Activated CD4-positive, alpha-beta T cell treated with anti-CD3 and anti-CD28 coated beads for 1 hour (primary cell): ENCODE results near the gene ARMH3.
"Not testable (repeated sequence)": the region's sequence is repeated elsewhere in the genome, so short reads cannot be mapped to it uniquely, and the experiment has no call there.

Experiments
- DNase-seq: peaks from one replicate; pipeline ENCODE4 v3.0.0-alpha.2; 2020

ARMH3 gene

GRCh38 chr10:101980677-101981076, 75.3 kb downstream of the ARMH3 start:
- not testable (repeated sequence) for DNase-seq

GRCh38 chr10:101974091-101974971, 81.6 kb downstream of the ARMH3 start:
- DNase-seq = no peak

GRCh38 chr10:101972761-101973160, 83.2 kb downstream of the ARMH3 start:
- DNase-seq = no peak

GRCh38 chr10:101969412-101969922, 86.5 kb downstream of the ARMH3 start:
- no peak for DNase-seq

GRCh38 chr10:101968940-101969321, 87.0 kb downstream of the ARMH3 start:
- DNase-seq = no peak

- DNase-seq = no peak
Measured at GRCh38 chr10:101968286-101968939, 87.6 kb downstream of the ARMH3 start.

GRCh38 chr10:101967713-101968112, 88.3 kb downstream of the ARMH3 start:
- no peak for DNase-seq

GRCh38 chr10:101967119-101967518, 88.9 kb downstream of the ARMH3 start:
- DNase-seq = no peak

- no peak for DNase-seq
Measured at GRCh38 chr10:101965075-101965765, 90.8 kb downstream of the ARMH3 start.

- no peak for DNase-seq
Measured at GRCh38 chr10:101961591-101962498, 94.1 kb downstream of the ARMH3 start.

- no peak for DNase-seq
Measured at GRCh38 chr10:101960879-101961395, 95.0 kb downstream of the ARMH3 start.

- DNase-seq = no peak
Measured at GRCh38 chr10:101959346-101959916, 96.5 kb downstream of the ARMH3 start.

- DNase-seq = no peak
Measured at GRCh38 chr10:101958691-101959090, 97.3 kb downstream of the ARMH3 start.

- DNase-seq = no peak
Measured at GRCh38 chr10:101956898-101957297, 99.1 kb downstream of the ARMH3 start.

GRCh38 chr10:101956117-101956516, 99.9 kb downstream of the ARMH3 start:
- DNase-seq = no peak

- no peak for DNase-seq
Measured at GRCh38 chr10:101952191-101952590, 103.8 kb downstream of the ARMH3 start.

GRCh38 chr10:101950213-101950612, 105.8 kb downstream of the ARMH3 start:
- no peak for DNase-seq

- no peak for DNase-seq
Measured at GRCh38 chr10:101941871-101942270, 114.1 kb downstream of the ARMH3 start.

GRCh38 chr10:101940916-101941315, 115.1 kb downstream of the ARMH3 start:
- no peak for DNase-seq

GRCh38 chr10:101939729-101940128, 116.2 kb downstream of the ARMH3 start:
- DNase-seq = no peak

GRCh38 chr10:101939008-101939648, 116.8 kb downstream of the ARMH3 start:
- DNase-seq = no peak
